ENCODE measurements around the gene C16orf46. TPM values are rescaled to one million over a fixed set of nuclear protein-coding genes. Genes with fewer than 3 reads are reported as not detected.

Gene C16orf46
- total and polyA plus RNA-seq, 2 donors (not counting 1 experiment from before 2014, with no cell fraction given): 0.33 TPM; not detected in 1

GRCh38 chr16:81040131-81040530 is 36.9 kb downstream of the C16orf46 start:
- H3K27me3 ChIP-seq (ENCODE audit: control insufficient read depth, insufficient read depth, low read length): no peaks in the 10 kb centered on the region
- H3K36me3 ChIP-seq (ENCODE audit: control insufficient read depth, insufficient read depth, low read length): peaks cover 7% of the 10 kb centered on the region
- no peak overlapping the region for H3K9ac ChIP-seq (ENCODE audit: insufficient read depth, low read length)
- TF ChIP-seq EZH2 (IDR thresholded peaks at IDR 0.05; ENCODE audit: low read length, missing control alignments) (no peak), CTCF (conservative IDR thresholded peaks at IDR 0.05 in 1 of 2, IDR thresholded peaks at IDR 0.05 in 1 of 2; ENCODE audit: low read depth in 1 of 2, low read length in 2 of 2) (no peak)
- peaks cover 18% of the 10 kb centered on the region for H3K79me2 ChIP-seq (ENCODE audit: control insufficient read depth, insufficient read depth, low read length)
- no peak overlapping the region for H3K4me2 ChIP-seq (ENCODE audit: extremely low read depth, insufficient read depth, low read length)
- no peak for DNase-seq (ENCODE audit: low read depth in 2 of 2)
- no peaks in the 10 kb centered on the region for H4K20me1 ChIP-seq (ENCODE audit: control insufficient read depth, extremely low read depth, insufficient read depth, low read length)
- H3K9me3 ChIP-seq (ENCODE audit: control insufficient read depth, insufficient read depth, low read depth, low read length): no peaks in the 10 kb centered on the region
- no peaks in the 10 kb centered on the region for H3K4me1 ChIP-seq (ENCODE audit: control insufficient read depth, extremely low read depth, insufficient read depth, low read length)
- no peak overlapping the region for H3K4me3 ChIP-seq (replicated peaks in 1 of 4; ENCODE audit: control extremely low read depth in 1 of 4, insufficient read depth in 1 of 4, low read depth in 3 of 4, low read length in 4 of 4)
- H3K27ac ChIP-seq (ENCODE audit: insufficient read depth, low read length): no peak overlapping the region
- H2AFZ ChIP-seq (ENCODE audit: low read length): no peak overlapping the region

GRCh38 chr16:81036751-81037350 is 40.2 kb downstream of the C16orf46 start:
- Histone ChIP-seq H3K4me2 (ENCODE audit: extremely low read depth, insufficient read depth, low read length) (peak overlapping the region; percentile 95), H3K79me2 (ENCODE audit: control insufficient read depth, insufficient read depth, low read length) (peaks cover 18% of the 10 kb centered on the region), H3K4me1 (ENCODE audit: control insufficient read depth, extremely low read depth, insufficient read depth, low read length) (no peaks in the 10 kb centered on the region), H4K20me1 (ENCODE audit: control insufficient read depth, extremely low read depth, insufficient read depth, low read length) (no peaks in the 10 kb centered on the region), H3K9ac (ENCODE audit: insufficient read depth, low read length) (peak overlapping the region; percentile 67), H3K9me3 (ENCODE audit: control insufficient read depth, insufficient read depth, low read depth, low read length) (no peaks in the 10 kb centered on the region), H3K4me3 (replicated peaks in 1 of 4; ENCODE audit: control extremely low read depth in 1 of 4, insufficient read depth in 1 of 4, low read depth in 3 of 4, low read length in 4 of 4) (peak overlapping the region; percentile 74 to 90 (median 78)), H2AFZ (ENCODE audit: low read length) (peak overlapping the region; percentile 61), H3K27ac (ENCODE audit: insufficient read depth, low read length) (peak overlapping the region; percentile 53), H3K27me3 (ENCODE audit: control insufficient read depth, insufficient read depth, low read length) (no peaks in the 10 kb centered on the region), H3K36me3 (ENCODE audit: control insufficient read depth, insufficient read depth, low read length) (no peaks in the 10 kb centered on the region)
- DNase-seq (ENCODE audit: low read depth in 2 of 2): peak in 1 of 2 donors; percentile 11
- no peak for TF ChIP-seq EZH2 (IDR thresholded peaks at IDR 0.05; ENCODE audit: low read length, missing control alignments)
- TF ChIP-seq CTCF (conservative IDR thresholded peaks at IDR 0.05 in 1 of 2, IDR thresholded peaks at IDR 0.05 in 1 of 2; ENCODE audit: low read depth in 1 of 2, low read length in 2 of 2): no peak

DNA sequence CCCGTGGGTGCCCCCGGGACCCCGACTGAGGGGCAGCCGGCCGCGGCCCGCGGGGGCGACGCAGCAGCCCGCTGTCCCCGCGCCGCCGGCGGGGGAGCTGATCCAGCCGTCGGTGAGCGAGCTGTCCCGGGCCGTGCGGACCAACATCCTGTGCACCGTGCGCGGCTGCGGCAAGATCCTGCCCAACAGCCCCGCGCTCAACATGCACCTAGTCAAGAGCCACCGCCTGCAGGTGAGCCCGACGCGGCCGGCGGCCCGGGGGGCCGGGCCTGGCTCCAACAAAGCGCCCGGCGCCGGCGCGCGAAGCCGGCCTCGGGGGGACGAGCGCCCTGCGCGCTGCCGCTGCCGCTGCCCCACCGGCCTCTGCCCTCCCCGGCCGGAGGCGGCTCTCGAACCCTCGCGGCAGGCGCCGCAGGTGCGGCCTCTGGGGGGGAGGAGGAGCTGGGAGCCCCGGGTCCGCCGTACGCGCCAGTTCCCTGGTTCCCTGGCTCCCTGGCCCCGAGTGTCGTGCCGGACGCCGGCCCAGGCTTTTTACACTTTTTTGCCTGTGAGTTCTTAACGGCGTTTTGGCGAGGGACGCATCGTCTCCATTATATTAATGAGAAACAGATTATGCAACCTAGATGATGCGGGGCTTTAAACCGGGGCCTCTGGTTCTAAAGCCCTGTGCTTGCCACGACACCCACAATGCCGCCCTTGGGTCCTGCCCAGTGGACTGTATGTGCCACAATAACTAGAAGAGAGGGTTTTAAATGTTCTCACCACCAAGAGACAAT is 40.9 kb downstream of the C16orf46 start:
- Histone ChIP-seq H3K36me3 (ENCODE audit: control insufficient read depth, insufficient read depth, low read length) (no peaks in the 10 kb centered on the region), H4K20me1 (ENCODE audit: control insufficient read depth, extremely low read depth, insufficient read depth, low read length) (no peaks in the 10 kb centered on the region), H3K4me3 (replicated peaks in 1 of 4; ENCODE audit: control extremely low read depth in 1 of 4, insufficient read depth in 1 of 4, low read depth in 3 of 4, low read length in 4 of 4) (peak overlapping the region; percentile 74 to 90 (median 78)), H3K4me1 (ENCODE audit: control insufficient read depth, extremely low read depth, insufficient read depth, low read length) (no peaks in the 10 kb centered on the region), H3K4me2 (ENCODE audit: extremely low read depth, insufficient read depth, low read length) (peak overlapping the region; percentile 95), H2AFZ (ENCODE audit: low read length) (peak overlapping the region; percentile 74), H3K27ac (ENCODE audit: insufficient read depth, low read length) (peak overlapping the region; percentile 53), H3K9me3 (ENCODE audit: control insufficient read depth, insufficient read depth, low read depth, low read length) (no peaks in the 10 kb centered on the region), H3K9ac (ENCODE audit: insufficient read depth, low read length) (peak overlapping the region; percentile 67), H3K79me2 (ENCODE audit: control insufficient read depth, insufficient read depth, low read length) (peaks cover 18% of the 10 kb centered on the region), H3K27me3 (ENCODE audit: control insufficient read depth, insufficient read depth, low read length) (no peaks in the 10 kb centered on the region)
- TF ChIP-seq CTCF (conservative IDR thresholded peaks at IDR 0.05 in 1 of 2, IDR thresholded peaks at IDR 0.05 in 1 of 2; ENCODE audit: low read depth in 1 of 2, low read length in 2 of 2): no peak
- no peak for TF ChIP-seq EZH2 (IDR thresholded peaks at IDR 0.05; ENCODE audit: low read length, missing control alignments)
- peak; percentile 15 to 29 for DNase-seq (ENCODE audit: low read depth in 2 of 2)

Measured in fibroblast of lung (primary cell).